Measurements from ENCODE around the gene AKR1E2.

Gene AKR1E2

GRCh38 chr10:4836416-4836969 lies 10.5 kb downstream of the AKR1E2 start:
- Histone ChIP-seq H3K27ac (no peak overlapping the region), H3K4me3 (no peak overlapping the region), H3K27me3 (no peaks in the 10 kb centered on the region), H3K4me1 (no peaks in the 10 kb centered on the region), H3K36me3 (peaks cover 18 to 63% (median 21%) of the 10 kb centered on the region in 3 donors), H3K9me3 (no peaks in the 10 kb centered on the region)
- no peak for DNase-seq
- TF ChIP-seq CTCF (IDR thresholded peaks at IDR 0.05): no peak
- intact Hi-C loops (cut with DNase I; ENCODE audit: low total_unique reads): no loop called here

DNA sequence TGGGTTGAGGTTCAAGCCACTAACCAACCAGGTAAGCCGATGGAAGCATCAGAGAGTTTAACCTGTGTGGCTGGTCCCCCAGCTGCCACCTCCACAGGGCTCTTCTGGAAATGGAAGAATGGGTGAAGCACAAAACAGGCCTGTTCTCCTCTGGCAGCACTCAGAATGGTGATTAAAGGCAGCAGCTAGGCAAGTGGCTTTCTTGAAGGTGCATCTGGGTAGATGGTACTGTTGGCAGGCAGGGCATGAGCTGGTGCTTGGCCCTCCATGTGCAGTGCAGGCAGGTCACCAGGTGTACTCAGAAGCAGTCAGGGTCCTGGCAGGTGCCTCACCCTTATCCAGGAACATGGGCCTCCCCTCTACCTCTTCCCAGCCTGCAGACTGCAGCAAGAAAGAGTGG lies 11.5 kb downstream of the AKR1E2 start:
- no peaks in the 10 kb centered on the region for H3K9me3 ChIP-seq
- H3K27ac ChIP-seq: no peak overlapping the region
- peaks cover 18 to 69% (median 21%) of the 10 kb centered on the region in 3 donors for H3K36me3 ChIP-seq
- intact Hi-C loops (cut with DNase I; ENCODE audit: low total_unique reads): no loop called here
- TF ChIP-seq CTCF (IDR thresholded peaks at IDR 0.05): no peak
- H3K27me3 ChIP-seq: no peaks in the 10 kb centered on the region
- H3K4me3 ChIP-seq: no peak overlapping the region
- DNase-seq: no peak
- no peaks in the 10 kb centered on the region for H3K4me1 ChIP-seq

GRCh38 chr10:4838743-4839142 lies 12.7 kb downstream of the AKR1E2 start:
- no peaks in the 10 kb centered on the region for H3K4me1 ChIP-seq
- no peak overlapping the region for H3K4me3 ChIP-seq
- no peaks in the 10 kb centered on the region for H3K27me3 ChIP-seq
- intact Hi-C loops (cut with DNase I; ENCODE audit: low total_unique reads): no loop called here
- no peak for TF ChIP-seq CTCF (IDR thresholded peaks at IDR 0.05)
- no peak overlapping the region for H3K27ac ChIP-seq
- no peak for DNase-seq
- H3K9me3 ChIP-seq: no peaks in the 10 kb centered on the region
- peaks cover 16 to 72% (median 23%) of the 10 kb centered on the region in 3 donors for H3K36me3 ChIP-seq

DNA sequence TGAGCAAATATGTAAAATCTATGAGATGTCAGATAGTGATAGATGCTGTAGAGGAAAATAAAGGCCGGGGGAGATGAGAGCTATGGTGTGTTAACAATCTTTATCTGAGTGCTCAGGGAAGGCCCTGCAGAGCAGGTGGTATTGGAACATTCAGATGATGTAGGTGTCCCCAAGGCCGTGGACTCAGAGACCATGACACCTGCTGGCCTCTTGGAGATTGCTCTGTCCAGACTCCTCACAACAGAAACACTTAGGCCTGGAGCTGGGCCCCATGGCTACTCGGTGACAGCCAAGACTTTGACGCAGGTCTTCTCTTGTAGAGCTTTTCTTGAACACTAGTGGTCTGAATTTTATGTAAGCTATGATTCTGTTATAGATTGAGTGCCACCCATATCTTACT lies 13.3 kb downstream of the AKR1E2 start:
- H3K27me3 ChIP-seq: no peaks in the 10 kb centered on the region
- peaks cover 16 to 72% (median 23%) of the 10 kb centered on the region in 3 donors for H3K36me3 ChIP-seq
- H3K9me3 ChIP-seq: no peaks in the 10 kb centered on the region
- no peak for DNase-seq
- no peak for TF ChIP-seq CTCF (IDR thresholded peaks at IDR 0.05)
- no peak overlapping the region for H3K4me3 ChIP-seq
- intact Hi-C loops (cut with DNase I; ENCODE audit: low total_unique reads): no loop called here
- no peaks in the 10 kb centered on the region for H3K4me1 ChIP-seq
- H3K27ac ChIP-seq: no peak overlapping the region

- Histone ChIP-seq H3K4me1 (no peaks in the 10 kb centered on the region), H3K27ac (no peak overlapping the region), H3K4me3 (no peak overlapping the region), H3K27me3 (no peaks in the 10 kb centered on the region), H3K36me3 (peaks cover 15 to 64% (median 16%) of the 10 kb centered on the region in 3 donors), H3K9me3 (no peaks in the 10 kb centered on the region)
- no peak for TF ChIP-seq CTCF (IDR thresholded peaks at IDR 0.05)
- intact Hi-C loops (cut with DNase I; ENCODE audit: low total_unique reads): no loop called here
- no peak for DNase-seq
These were observed 14.1 kb downstream of the AKR1E2 start for GRCh38 chr10:4840151-4840550.

Data from tibial artery (tissue), 4 donors.